ENCODE measurements around the gene RFNG. TPM values are rescaled to one million over a fixed set of nuclear protein-coding genes. Genes with fewer than 3 reads are reported as not detected.

RFNG gene
- total RNA-seq, 1 experiment from 2014 or later, result 43.4 TPM

DNA sequence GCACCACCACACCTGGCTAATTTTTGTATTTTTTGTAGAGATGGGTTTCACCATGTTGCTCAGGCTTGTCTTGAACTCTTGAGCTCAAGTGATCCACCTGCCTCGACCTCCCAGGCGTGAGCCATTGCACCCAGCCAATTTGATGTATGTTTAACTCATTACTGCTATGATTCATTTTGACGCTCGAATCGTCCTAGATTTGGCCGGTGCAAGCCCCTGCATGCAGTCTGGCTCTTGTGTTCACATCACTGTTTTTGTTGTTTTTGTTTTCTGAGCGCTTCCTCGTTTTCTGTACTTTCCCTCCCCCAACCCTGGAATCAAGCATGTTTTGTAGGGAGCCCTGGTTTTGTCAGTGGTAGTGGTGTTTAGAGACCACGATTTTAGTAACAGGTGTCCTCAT lies 21.8 kb upstream of the RFNG start:
- no peak for ATAC-seq
- POLR2A ChIA-PET, result interaction anchor here (0.6 to 0.7 kb wide), 2 partner anchors 21 to 33 kb away, joined by 4 to 21 read pairs; no protein-coding TSS in a partner anchor

DNA sequence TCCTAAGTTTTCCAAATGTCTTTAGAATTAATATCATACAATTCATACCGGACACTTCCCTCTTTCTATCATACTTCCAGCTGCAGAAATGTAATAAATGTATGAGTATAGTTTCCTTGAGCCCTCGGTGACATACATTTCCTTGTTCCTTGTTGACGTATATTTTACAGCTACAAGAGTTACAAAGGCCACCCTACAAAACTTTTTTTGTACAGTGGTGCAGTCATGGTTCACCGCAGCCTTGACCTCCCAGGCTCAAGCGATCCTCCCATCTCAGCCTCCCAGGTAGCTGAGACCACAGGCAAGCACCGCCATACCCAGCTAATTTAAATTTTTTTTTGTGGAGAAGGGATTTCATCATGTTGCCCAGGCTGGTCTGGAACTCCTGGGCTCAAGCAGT lies 21.2 kb upstream of the RFNG start:
- ChIA-PET POLR2A (interaction anchor here (0.6 kb wide), 1 partner anchor 32 kb away, joined by 21 read pairs; no protein-coding TSS in a partner anchor), CTCF (interaction anchor here (0.7 kb wide), 1 partner anchor 31 kb away, joined by 3 read pairs; no protein-coding TSS in a partner anchor)
- no TSS peak for BruUV-seq (replicated peaks)
- Histone ChIP-seq H3K27me3 (ENCODE audit: control insufficient read depth, insufficient read depth, low read length) (no peaks in the 10 kb centered on the region), H3K9me3 (ENCODE audit: control insufficient read depth, insufficient read depth, low read depth, low read length) (no peaks in the 10 kb centered on the region), H3K4me3 (ENCODE audit: low read depth in 2 of 2, low read length in 2 of 2) (no peak overlapping the region), H3K36me3 (ENCODE audit: control insufficient read depth, insufficient read depth, low read length) (no peaks in the 10 kb centered on the region), H3K4me1 (ENCODE audit: control insufficient read depth, insufficient read depth, low read length) (peaks cover 11% of the 10 kb centered on the region), H3K27ac (ENCODE audit: low read length) (no peak overlapping the region)
- TF ChIP-seq, protein P1, sequence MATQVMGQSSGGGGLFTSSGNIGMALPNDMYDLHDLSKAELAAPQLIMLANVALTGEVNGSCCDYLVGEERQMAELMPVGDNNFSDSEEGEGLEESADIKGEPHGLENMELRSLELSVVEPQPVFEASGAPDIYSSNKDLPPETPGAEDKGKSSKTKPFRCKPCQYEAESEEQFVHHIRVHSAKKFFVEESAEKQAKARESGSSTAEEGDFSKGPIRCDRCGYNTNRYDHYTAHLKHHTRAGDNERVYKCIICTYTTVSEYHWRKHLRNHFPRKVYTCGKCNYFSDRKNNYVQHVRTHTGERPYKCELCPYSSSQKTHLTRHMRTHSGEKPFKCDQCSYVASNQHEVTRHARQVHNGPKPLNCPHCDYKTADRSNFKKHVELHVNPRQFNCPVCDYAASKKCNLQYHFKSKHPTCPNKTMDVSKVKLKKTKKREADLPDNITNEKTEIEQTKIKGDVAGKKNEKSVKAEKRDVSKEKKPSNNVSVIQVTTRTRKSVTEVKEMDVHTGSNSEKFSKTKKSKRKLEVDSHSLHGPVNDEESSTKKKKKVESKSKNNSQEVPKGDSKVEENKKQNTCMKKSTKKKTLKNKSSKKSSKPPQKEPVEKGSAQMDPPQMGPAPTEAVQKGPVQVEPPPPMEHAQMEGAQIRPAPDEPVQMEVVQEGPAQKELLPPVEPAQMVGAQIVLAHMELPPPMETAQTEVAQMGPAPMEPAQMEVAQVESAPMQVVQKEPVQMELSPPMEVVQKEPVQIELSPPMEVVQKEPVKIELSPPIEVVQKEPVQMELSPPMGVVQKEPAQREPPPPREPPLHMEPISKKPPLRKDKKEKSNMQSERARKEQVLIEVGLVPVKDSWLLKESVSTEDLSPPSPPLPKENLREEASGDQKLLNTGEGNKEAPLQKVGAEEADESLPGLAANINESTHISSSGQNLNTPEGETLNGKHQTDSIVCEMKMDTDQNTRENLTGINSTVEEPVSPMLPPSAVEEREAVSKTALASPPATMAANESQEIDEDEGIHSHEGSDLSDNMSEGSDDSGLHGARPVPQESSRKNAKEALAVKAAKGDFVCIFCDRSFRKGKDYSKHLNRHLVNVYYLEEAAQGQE (IDR thresholded peaks at IDR 0.05; ENCODE audit: insufficient read depth in 1 of 2, low read depth in 2 of 2, low read length in 1 of 2), result no peak
- TF ChIP-seq POLR2AphosphoS5 (IDR thresholded peaks at IDR 0.05; ENCODE audit: low read depth, low read length) (no peak), TCF7L2 (IDR thresholded peaks at IDR 0.05; ENCODE audit: low read depth, low read length) (no peak), SIN3A (IDR thresholded peaks at IDR 0.05; ENCODE audit: borderline replicate concordance, insufficient read depth, low read depth, low read length) (no peak)
- TF ChIP-seq, protein P2, sequence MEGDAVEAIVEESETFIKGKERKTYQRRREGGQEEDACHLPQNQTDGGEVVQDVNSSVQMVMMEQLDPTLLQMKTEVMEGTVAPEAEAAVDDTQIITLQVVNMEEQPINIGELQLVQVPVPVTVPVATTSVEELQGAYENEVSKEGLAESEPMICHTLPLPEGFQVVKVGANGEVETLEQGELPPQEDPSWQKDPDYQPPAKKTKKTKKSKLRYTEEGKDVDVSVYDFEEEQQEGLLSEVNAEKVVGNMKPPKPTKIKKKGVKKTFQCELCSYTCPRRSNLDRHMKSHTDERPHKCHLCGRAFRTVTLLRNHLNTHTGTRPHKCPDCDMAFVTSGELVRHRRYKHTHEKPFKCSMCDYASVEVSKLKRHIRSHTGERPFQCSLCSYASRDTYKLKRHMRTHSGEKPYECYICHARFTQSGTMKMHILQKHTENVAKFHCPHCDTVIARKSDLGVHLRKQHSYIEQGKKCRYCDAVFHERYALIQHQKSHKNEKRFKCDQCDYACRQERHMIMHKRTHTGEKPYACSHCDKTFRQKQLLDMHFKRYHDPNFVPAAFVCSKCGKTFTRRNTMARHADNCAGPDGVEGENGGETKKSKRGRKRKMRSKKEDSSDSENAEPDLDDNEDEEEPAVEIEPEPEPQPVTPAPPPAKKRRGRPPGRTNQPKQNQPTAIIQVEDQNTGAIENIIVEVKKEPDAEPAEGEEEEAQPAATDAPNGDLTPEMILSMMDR (IDR thresholded peaks at IDR 0.05), result no peak
- ATAC-seq (no peak), DNase-seq (ENCODE audit: low read depth, low spot score) (no peak)
- intact Hi-C loops (cut with micrococcal nuclease; ENCODE audit: unreplicated experiment) (no loop called here), in situ Hi-C loops (cut with HindIII; ENCODE audit: low pct_unique_long_range_greater_than_20kb, low sequenced_read_pairs) (no loop called here)

More for the DNA sequence above, 21.8 kb upstream of the RFNG start:
- intact Hi-C loops (cut with micrococcal nuclease; ENCODE audit: unreplicated experiment), result no loop called here
- in situ Hi-C loops (cut with HindIII; ENCODE audit: low pct_unique_long_range_greater_than_20kb, low sequenced_read_pairs), result no loop called here
- H3K36me3 ChIP-seq (ENCODE audit: control insufficient read depth, insufficient read depth, low read length), result no peaks in the 10 kb centered on the region; the same call in 1 of the 2 replicates
- peaks cover 17% of the 10 kb centered on the region for H3K4me1 ChIP-seq (ENCODE audit: control insufficient read depth, insufficient read depth, low read length)
- no TSS peak for BruUV-seq (replicated peaks)
- CTCF ChIA-PET, result no interaction called here
- no peak overlapping the region for H3K4me3 ChIP-seq (ENCODE audit: low read depth in 2 of 2, low read length in 2 of 2)
- TF ChIP-seq, protein P1 (IDR thresholded peaks at IDR 0.05; ENCODE audit: insufficient read depth in 1 of 2, low read depth in 2 of 2, low read length in 1 of 2), result no peak
- H3K27me3 ChIP-seq (ENCODE audit: control insufficient read depth, insufficient read depth, low read length), result no peaks in the 10 kb centered on the region
- no peaks in the 10 kb centered on the region for H3K9me3 ChIP-seq (ENCODE audit: control insufficient read depth, insufficient read depth, low read depth, low read length)
- no peak overlapping the region for H3K27ac ChIP-seq (ENCODE audit: low read length)
- no peak for DNase-seq (ENCODE audit: low read depth, low spot score)

All from Panc1 (cell line).